ENCODE measurements around the gene UXT.
A peak's percentile ranks its signal among the peaks of the same experiment; 100 is the strongest.
"Not testable (repeated sequence)": the region's sequence is repeated elsewhere in the genome, so short reads cannot be mapped to it uniquely, and the experiment has no call there.

Gene UXT

DNA sequence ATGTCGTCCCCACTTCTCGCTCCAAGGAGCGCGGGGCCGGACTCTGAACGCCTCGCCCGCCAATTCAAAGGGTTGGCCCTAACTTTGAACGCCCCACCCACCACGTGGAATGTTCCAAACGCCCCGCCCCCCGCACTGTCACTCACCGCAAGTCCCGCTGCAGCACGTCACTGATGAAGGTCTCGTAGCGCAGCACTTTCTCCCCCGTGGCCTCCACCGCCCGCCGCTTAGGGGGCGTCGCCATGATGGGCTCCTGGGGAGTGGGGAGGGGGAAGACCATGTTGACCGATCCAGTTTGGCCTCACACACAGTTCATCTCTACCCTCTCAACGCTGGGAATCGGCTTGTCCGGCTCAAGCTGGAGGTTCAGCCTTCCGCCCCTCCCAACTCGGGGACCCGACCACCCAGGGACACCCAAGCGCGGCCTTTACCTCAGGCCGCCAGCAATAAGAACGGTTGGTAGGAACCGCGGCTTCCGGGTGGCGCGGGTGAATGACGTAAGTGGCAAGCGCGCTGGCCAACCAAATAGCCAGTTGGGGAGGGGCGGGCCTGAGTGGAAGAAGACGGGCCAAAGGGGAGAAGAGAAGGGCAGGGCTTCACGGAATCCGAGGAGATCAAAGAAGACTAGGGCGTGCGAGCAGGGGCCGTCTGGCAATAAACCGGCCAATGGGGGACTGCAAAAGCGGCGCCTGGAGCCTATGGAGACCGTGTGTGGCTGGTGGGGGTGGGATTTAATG, at the start of gene UXT:
TSS of gene UXT (minus strand) at position 497 of the 737 bp plus-strand sequence. CDS start at position 244, 253 bp downstream.
- DNase-seq (ENCODE audit: low read depth in 1 of 2, low spot score in 1 of 2), result peak; percentile 78 to 88

GRCh38 chrX:47707031-47707780, 48.2 kb upstream of the UXT start:
- DNase-seq (ENCODE audit: low read depth in 1 of 2, low spot score in 1 of 2), result no peak

- DNase-seq (ENCODE audit: low read depth in 1 of 2, low spot score in 1 of 2), result no peak
These were observed 47.6 kb upstream of the UXT start for GRCh38 chrX:47706575-47706974.

GRCh38 chrX:47704736-47705135, 45.8 kb upstream of the UXT start:
- no peak for DNase-seq (ENCODE audit: low read depth in 1 of 2, low spot score in 1 of 2)

- no peak for DNase-seq (ENCODE audit: low read depth in 1 of 2, low spot score in 1 of 2)
These were observed 38.2 kb upstream of the UXT start for GRCh38 chrX:47697181-47697580.

DNA sequence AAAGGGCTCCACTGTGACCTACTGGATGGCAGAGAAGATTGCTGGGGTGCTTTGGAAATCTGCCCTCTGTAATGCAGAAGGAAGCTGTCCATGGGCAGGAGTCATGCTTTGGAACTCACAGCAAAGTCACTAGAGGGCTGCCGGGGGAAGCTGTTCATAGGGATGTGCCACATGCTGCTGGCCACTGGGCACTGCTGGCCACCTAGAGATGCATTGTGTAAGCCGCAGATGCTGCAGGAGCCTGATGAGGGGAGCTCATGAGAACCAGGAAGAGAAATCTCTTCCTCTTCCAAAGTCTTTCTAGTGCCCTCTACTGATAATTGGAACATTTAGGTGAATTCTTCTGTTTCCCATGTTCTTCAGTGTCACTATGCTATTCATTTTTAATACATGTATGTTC, 31.2 kb upstream of the UXT start:
- no peak for DNase-seq (ENCODE audit: low read depth in 1 of 2, low spot score in 1 of 2)

- no peak for DNase-seq (ENCODE audit: low read depth in 1 of 2, low spot score in 1 of 2)
These were observed 28.3 kb upstream of the UXT start for GRCh38 chrX:47687263-47687662.

DNA sequence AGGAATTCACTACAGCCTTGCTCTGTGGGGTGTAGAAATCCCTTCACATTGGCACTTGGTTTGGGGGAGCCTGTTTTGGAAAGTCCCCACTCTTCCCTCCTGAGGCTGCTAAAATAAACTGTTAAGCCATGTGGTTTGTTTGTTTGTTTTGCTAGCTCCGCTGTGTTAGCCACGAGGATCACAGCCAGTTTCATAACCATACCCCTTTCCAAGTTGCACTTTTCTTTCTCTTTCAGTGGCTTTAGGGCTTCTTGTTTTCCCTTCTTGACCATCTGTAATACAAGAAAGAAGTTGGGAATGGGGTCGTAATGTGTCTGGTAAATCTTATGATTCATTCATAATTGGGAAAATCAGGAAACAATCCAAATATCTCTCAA, 24.8 kb upstream of the UXT start:
- DNase-seq (ENCODE audit: low read depth in 1 of 2, low spot score in 1 of 2), result no peak

GRCh38 chrX:47683184-47683828, 24.3 kb upstream of the UXT start:
- no peak for DNase-seq (ENCODE audit: low read depth in 1 of 2, low spot score in 1 of 2)

GRCh38 chrX:47675959-47676859, 17.2 kb upstream of the UXT start:
- not testable (repeated sequence) for DNase-seq (ENCODE audit: low read depth in 1 of 2, low spot score in 1 of 2)

GRCh38 chrX:47674776-47675175, 15.8 kb upstream of the UXT start:
- DNase-seq (ENCODE audit: low read depth in 1 of 2, low spot score in 1 of 2), result no peak

DNA sequence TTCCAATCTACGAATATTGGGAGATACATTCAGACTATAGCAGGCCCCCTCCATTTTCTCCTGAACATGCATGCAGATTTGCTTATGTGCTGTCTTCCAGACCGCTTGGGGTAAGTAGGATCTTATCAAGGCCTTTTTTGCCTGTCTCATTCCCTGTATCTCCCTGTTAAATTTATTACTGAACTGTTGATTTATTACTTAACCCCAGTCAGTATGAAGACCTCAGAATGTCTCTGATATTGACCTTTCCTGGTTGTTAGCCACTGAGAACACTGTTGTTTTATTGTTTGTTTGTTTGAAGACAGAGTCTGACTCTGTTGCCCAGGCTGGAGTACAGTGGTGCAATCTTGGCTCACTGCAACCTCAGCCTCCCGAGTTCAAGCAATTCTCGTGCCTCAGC, 6.8 kb upstream of the UXT start:
- DNase-seq (ENCODE audit: low read depth in 1 of 2, low spot score in 1 of 2), result not testable (repeated sequence)

- DNase-seq (ENCODE audit: low read depth in 1 of 2, low spot score in 1 of 2), result no peak
These were observed 5.8 kb upstream of the UXT start for GRCh38 chrX:47664737-47665136.

GRCh38 chrX:47662144-47662657, 3.2 kb upstream of the UXT start:
- peak in 1 of 2 donors; percentile 58 for DNase-seq (ENCODE audit: low read depth in 1 of 2, low spot score in 1 of 2)

GRCh38 chrX:47661539-47661938, 2.6 kb upstream of the UXT start:
- DNase-seq (ENCODE audit: low read depth in 1 of 2, low spot score in 1 of 2), result no peak

GRCh38 chrX:47659421-47659726, 394 bp upstream of the UXT start:
- DNase-seq (ENCODE audit: low read depth in 1 of 2, low spot score in 1 of 2), result no peak

GRCh38 chrX:47658301-47658683, 688 bp downstream of the UXT start:
- DNase-seq (ENCODE audit: low read depth in 1 of 2, low spot score in 1 of 2), result no peak

DNA sequence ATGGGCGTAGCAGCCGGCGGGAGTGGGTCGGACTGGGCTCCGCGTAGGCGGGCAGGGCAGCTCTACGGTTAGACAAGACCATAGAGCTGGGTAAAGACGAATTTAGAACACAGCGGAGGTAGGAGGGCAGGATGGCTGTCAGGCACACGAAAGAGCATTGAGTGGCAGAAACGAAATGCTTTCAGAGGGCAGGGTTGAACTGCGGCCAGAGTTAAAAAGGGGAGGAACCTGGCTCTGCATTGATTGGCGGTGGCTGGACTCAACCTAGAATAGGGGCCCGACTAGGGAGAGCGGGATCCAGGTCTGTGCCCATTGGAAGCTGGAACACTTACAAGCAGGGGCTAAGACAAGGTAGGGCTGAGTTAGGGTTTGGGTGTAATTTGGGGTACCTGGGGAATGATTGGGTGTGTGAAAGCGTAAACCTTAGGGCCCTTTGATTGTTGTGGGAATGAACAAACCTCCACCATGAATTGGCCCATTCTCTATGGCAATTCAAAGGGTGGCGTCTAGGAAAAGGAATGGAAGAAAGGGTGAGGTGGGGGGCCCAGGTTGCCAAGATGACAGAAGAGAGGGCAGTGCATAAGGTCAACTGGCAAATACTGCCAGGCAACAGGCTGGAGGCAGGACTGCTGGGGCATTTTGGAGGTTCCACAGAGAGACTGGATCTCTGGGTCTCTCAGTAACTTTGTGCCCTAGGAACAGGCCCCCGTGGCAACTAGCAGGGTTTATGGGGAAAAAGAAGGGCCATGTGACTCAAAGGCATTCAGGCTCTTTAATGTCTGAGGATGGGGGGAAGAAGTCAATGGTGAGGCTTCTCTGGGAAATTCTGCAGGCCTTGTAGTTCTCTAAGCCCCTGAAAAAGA, 7.7 kb downstream of the UXT start:
- DNase-seq (ENCODE audit: low read depth in 1 of 2, low spot score in 1 of 2), result no peak

DNA sequence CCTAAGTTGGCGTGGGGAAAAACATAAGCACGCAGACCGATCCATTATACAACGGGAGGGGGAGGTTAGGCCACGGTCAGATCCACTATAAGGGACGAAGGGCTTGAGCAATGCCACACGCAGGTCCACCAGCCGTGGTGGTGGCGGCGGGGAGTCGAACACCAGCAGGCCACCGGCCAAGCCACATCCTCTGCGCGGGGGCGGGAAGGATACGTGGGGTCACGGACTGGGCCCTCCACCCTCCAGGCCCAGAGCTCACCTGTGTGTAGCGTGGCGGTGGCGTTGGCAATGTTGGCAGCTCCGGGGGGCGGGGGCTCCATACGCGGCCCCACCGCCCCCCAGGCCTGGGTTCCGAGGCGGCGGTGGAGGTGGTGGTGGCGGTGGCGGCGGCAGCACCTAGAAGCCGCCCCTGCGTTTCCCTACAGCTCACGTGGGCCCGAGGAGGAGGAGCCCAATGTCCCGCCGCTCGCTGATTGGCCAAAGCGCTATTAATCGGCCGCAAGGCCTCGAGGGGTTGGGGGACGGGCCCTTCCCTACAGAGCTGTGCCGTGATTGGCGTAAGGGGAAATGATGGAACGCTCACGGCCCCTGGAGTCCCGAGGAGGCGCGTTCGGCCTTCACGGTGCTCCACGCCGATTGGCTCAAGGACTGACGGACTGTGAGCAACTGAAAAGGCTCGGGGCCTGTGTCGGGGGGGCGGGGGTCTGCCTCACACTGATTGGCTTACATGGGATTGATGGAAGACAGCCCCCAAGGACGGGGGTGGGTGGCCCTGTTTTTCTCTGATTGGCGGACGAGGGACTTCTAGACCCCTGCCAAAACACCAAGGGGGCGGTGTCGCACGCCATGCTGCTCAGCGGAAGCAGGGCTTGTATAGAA, 8.6 kb downstream of the UXT start, which contains the start of gene ELK1:
TSS of gene ELK1 (minus strand) at position 400 of the 879 bp plus-strand sequence. CDS start 9,122 bp downstream, outside the sequence.
- DNase-seq (ENCODE audit: low read depth in 1 of 2, low spot score in 1 of 2), result peak; percentile 53 to 84

All from activated CD4-positive, alpha-beta T cell treated with anti-CD3 and anti-CD28 coated beads, Interleukin-2, amount 50 U/mL, for 24 hours (primary cell).